A673 (cell line): ENCODE measurements around the gene CHD9NB.

ENCODE experiments used
- CTCF ChIP-seq: fragments of 300-800, 200-600 bp; sonication (generic); conservative IDR thresholded peaks from 2 replicates; pipeline ENCODE4 v1.5.1; 2017; ENCODE audit warnings: low read depth, mild to moderate bottlenecking, antibody characterized with exemption, low read length, moderate library complexity, mixed read lengths
- EZH2 ChIP-seq: fragments of 200-600 bp; sonication (generic); IDR thresholded peaks from 2 replicates; pipeline ENCODE4 v1.6.1; 2017; ENCODE audit warnings: borderline replicate concordance, low read depth, mild to moderate bottlenecking, mixed read lengths, antibody characterized with exemption, low read length; ENCODE audit not compliant: poor library complexity, severe bottlenecking

GRCh38 chr16:53054670-53055485 is 2.2 kb upstream of the CHD9NB start, which contains the start of gene CHD9:
- TF ChIP-seq CTCF: peak; percentile 99
- no peak for TF ChIP-seq EZH2
